Upper lobe of left lung (tissue), 4 donors: ENCODE measurements around the gene STARD8.

ENCODE experiments used
- CTCF ChIP-seq, 6 experiments: fragments of 450-650 bp in 4 of 6; fragments of 200-600 bp in 2 of 6; sonication (generic) in 2 of 6; IDR thresholded peaks; one replicate each; pipeline ENCODE4 v1.5.1; 2016 to 2019; ENCODE audit warnings: antibody characterized with exemption in 6 of 6
- POLR2A ChIP-seq, 4 donors: fragments of 450-650 bp; IDR thresholded peaks; one replicate each; pipeline ENCODE4 v1.5.1; 2016 to 2017; ENCODE audit warnings: antibody characterized with exemption in 4 of 4, mild to moderate bottlenecking in 2 of 4

GRCh38 chrX:68703369-68703768 lies 55.9 kb downstream of the STARD8 start:
- TF ChIP-seq CTCF (IDR thresholded peaks at IDR 0.05) (no peak), POLR2A (IDR thresholded peaks at IDR 0.05) (no peak)
